H1 (cell line): Measurements from ENCODE around the gene UBE2E3. TPM values are rescaled to one million over a fixed set of nuclear protein-coding genes. Genes with fewer than 3 reads are reported as not detected.
A peak's percentile ranks its signal among the peaks of the same experiment; 100 is the strongest.

ENCODE experiments used
- CTCF ChIA-PET: fragments of 300-600 bp; sonication (Branson Sonifier 250); formaldehyde crosslinking; loops from one replicate; lab custom pipeline; 2021; ENCODE audit not compliant: partially characterized antibody; lab: Charles Lee
- POLR2A ChIA-PET: fragments of 300-600 bp; sonication (Branson Sonifier 250); formaldehyde crosslinking; loops from one replicate; lab custom pipeline; 2021; ENCODE audit warnings: inconsistent platforms; ENCODE audit not compliant: partially characterized antibody; lab: Charles Lee
- DNase-seq, 2 experiments: peaks; one replicate each; pipeline versions ENCODE4 v3.0.0 to v3.0.0-alpha.2; 2010 to 2022; ENCODE audit warnings: low spot score in 2 of 2, low read depth in 1 of 2, mixed read lengths in 1 of 2
- FAIRE-seq: peaks from 2 replicates; lab custom pipeline; 2011; peaks lifted over from hg19 to GRCh38; lab: Jason Lieb, UNC
- H2AFZ ChIP-seq: 2 replicates; pipeline ENCODE4 v1.8.1; 2012; ENCODE audit warnings: low read length, inconsistent platforms
- H2AK5ac ChIP-seq: 2 replicates; pipeline ENCODE4 v1.6.1; 2013; ENCODE audit warnings: low read depth, low read length
- H2BK120ac ChIP-seq: replicated peaks from 2 replicates; pipeline ENCODE3; 2013; ENCODE audit warnings: low read depth, low read length, inconsistent platforms
- H2BK12ac ChIP-seq: 2 replicates; pipeline ENCODE4 v1.6.1; 2013; ENCODE audit warnings: low read depth, low read length
- H2BK15ac ChIP-seq: 2 replicates; pipeline ENCODE4 v1.6.1; 2013; ENCODE audit warnings: low read length
- H2BK20ac ChIP-seq: 2 replicates; pipeline ENCODE4 v1.6.1; 2013; ENCODE audit warnings: low read length
- H2BK5ac ChIP-seq: 2 replicates; pipeline ENCODE4 v1.6.1; 2013; ENCODE audit warnings: low read depth, low read length
- H3K14ac ChIP-seq: 2 replicates; pipeline ENCODE4 v1.6.1; 2013; ENCODE audit warnings: inconsistent platforms; ENCODE audit not compliant: insufficient read length
- H3K18ac ChIP-seq: 2 replicates; pipeline ENCODE4 v1.6.1; 2013; ENCODE audit warnings: low read length; ENCODE audit errors: extremely low read depth
- H3K23ac ChIP-seq: 2 replicates; pipeline ENCODE4 v1.6.1; 2013; ENCODE audit warnings: inconsistent platforms; ENCODE audit not compliant: insufficient read length
- H3K23me2 ChIP-seq: 2 replicates; pipeline ENCODE4 v1.6.1; 2013; ENCODE audit warnings: low read depth, low read length
- H3K27ac ChIP-seq: 2 replicates; pipeline ENCODE4 v1.6.1; 2011; ENCODE audit warnings: low read depth, low read length, inconsistent platforms
- H3K27me3 ChIP-seq, 4 experiments: replicated peaks in 1 of 4; 1 replicate in 1 of 4; 2 replicates in 3 of 4; pipeline versions ENCODE4 v1.6.1 to v1.8.1; 2011 to 2013; ENCODE audit warnings: low read length in 3 of 4, mild to moderate bottlenecking in 3 of 4, inconsistent platforms in 2 of 4, mixed read lengths in 2 of 4, moderate library complexity in 1 of 4; ENCODE audit not compliant: control insufficient read depth in 3 of 4, insufficient read depth in 3 of 4; ENCODE audit errors: extremely low read depth in 1 of 4
- H3K36me3 ChIP-seq, 4 experiments: 2 replicates each; pipeline versions ENCODE4 v1.6.1 to v1.8.1; 2011 to 2013; ENCODE audit warnings: mild to moderate bottlenecking in 4 of 4, low read length in 3 of 4, moderate library complexity in 2 of 4, control low read depth in 1 of 4, inconsistent platforms in 1 of 4; ENCODE audit not compliant: insufficient read depth in 4 of 4, control insufficient read depth in 2 of 4
- H3K4ac ChIP-seq: replicated peaks from 2 replicates; pipeline ENCODE3; 2013; ENCODE audit warnings: low read length, low read depth, mixed read lengths, inconsistent platforms; ENCODE audit not compliant: insufficient read length
- H3K4me1 ChIP-seq, 4 experiments: replicated peaks in 1 of 4; 1 replicate in 1 of 4; 2 replicates in 3 of 4; pipeline versions ENCODE4 v1.6.1 to v1.8.1; 2011 to 2013; ENCODE audit warnings: low read length in 3 of 4, inconsistent platforms in 2 of 4, mixed read lengths in 1 of 4; ENCODE audit not compliant: insufficient read depth in 4 of 4, control insufficient read depth in 3 of 4
- H3K4me2 ChIP-seq, 2 experiments: 2 replicates each; pipeline versions ENCODE4 v1.6.1 to v1.8.1; 2011 to 2013; ENCODE audit warnings: low read depth in 2 of 2, low read length in 2 of 2, control low read depth in 1 of 2, inconsistent platforms in 1 of 2, mild to moderate bottlenecking in 1 of 2; ENCODE audit not compliant: insufficient read depth in 1 of 2
- H3K4me3 ChIP-seq, 4 experiments: fragments of 200-600, 300-600 bp in 1 of 4; sonication (generic), shearing (Covaris generic), sonication (Bioruptor Twin) in 1 of 4; 2 replicates each; pipeline versions ENCODE4 v1.5.1 to v1.8.1; 2011 to 2016; ENCODE audit warnings: low read length in 4 of 4, low read depth in 3 of 4, control low read depth in 2 of 4, inconsistent platforms in 2 of 4, mild to moderate bottlenecking in 2 of 4, mixed read lengths in 1 of 4, moderate library complexity in 1 of 4; ENCODE audit not compliant: insufficient read depth in 2 of 4; ENCODE audit errors: extremely low read depth in 1 of 4
- H3K56ac ChIP-seq: replicated peaks from 2 replicates; pipeline ENCODE3; 2013; ENCODE audit warnings: low read depth, mild to moderate bottlenecking, mixed read lengths, low read length, inconsistent platforms; ENCODE audit not compliant: insufficient read length
- H3K79me1 ChIP-seq: 2 replicates; pipeline ENCODE4 v1.6.1; 2013; ENCODE audit warnings: low read depth, low read length, control low read depth
- H3K79me2 ChIP-seq, 2 experiments: 2 replicates each; pipeline versions ENCODE4 v1.6.1 to v1.8.1; 2012 to 2013; ENCODE audit warnings: low read length in 2 of 2, mild to moderate bottlenecking in 2 of 2, inconsistent platforms in 1 of 2; ENCODE audit not compliant: insufficient read depth in 2 of 2, control insufficient read depth in 1 of 2
- H3K9ac ChIP-seq, 4 experiments: replicated peaks in 1 of 4; 1 replicate in 1 of 4; 2 replicates in 3 of 4; pipeline versions ENCODE4 v1.6.1 to v1.8.1; 2011 to 2013; ENCODE audit warnings: low read depth in 3 of 4, low read length in 3 of 4, control low read depth in 2 of 4, mild to moderate bottlenecking in 2 of 4, moderate library complexity in 2 of 4, inconsistent platforms in 1 of 4; ENCODE audit errors: extremely low read depth in 1 of 4
- H3K9me3 ChIP-seq, 2 experiments: 2 replicates each; pipeline versions ENCODE4 v1.6.1 to v1.8.1; 2012 to 2013; ENCODE audit warnings: mild to moderate bottlenecking in 2 of 2, moderate library complexity in 2 of 2, control low read depth in 1 of 2, inconsistent platforms in 1 of 2, low read depth in 1 of 2, low read length in 1 of 2, mixed read lengths in 1 of 2; ENCODE audit not compliant: insufficient read depth in 2 of 2
- H4K20me1 ChIP-seq, 2 experiments: replicated peaks in 1 of 2; 2 replicates each; pipeline versions ENCODE3 to v1.8.1; 2011 to 2013; ENCODE audit warnings: inconsistent platforms in 2 of 2, low read length in 2 of 2, mild to moderate bottlenecking in 1 of 2; ENCODE audit not compliant: insufficient read depth in 2 of 2, control insufficient read depth in 1 of 2
- H4K5ac ChIP-seq: 2 replicates; pipeline ENCODE4 v1.6.1; 2013; ENCODE audit warnings: low read length, low read depth, mixed read lengths, inconsistent platforms; ENCODE audit not compliant: insufficient read length
- H4K8ac ChIP-seq: 2 replicates; pipeline ENCODE4 v1.8.0; 2013; ENCODE audit warnings: mild to moderate bottlenecking, moderate library complexity, low read length, inconsistent platforms; ENCODE audit not compliant: insufficient read depth; ENCODE audit errors: extremely low read depth
- H4K91ac ChIP-seq: replicated peaks from 2 replicates; pipeline ENCODE3; 2013; ENCODE audit warnings: low read length, mixed read lengths, inconsistent platforms; ENCODE audit not compliant: insufficient read length
- CBX5 ChIP-seq: fragments of 300-800, 300-1000 bp; sonication (generic); IDR thresholded peaks from 2 replicates; pipeline ENCODE4 v1.7.1; 2016; ENCODE audit warnings: antibody characterized with exemption, low read length, low read depth
- MAFK ChIP-seq: IDR thresholded peaks from 2 replicates; pipeline ENCODE4 v1.6.1; 2012; ENCODE audit warnings: low read depth, mild to moderate bottlenecking, improper control_type of control experiment, low read length
- WGBS, 2 experiments: shearing (Covaris generic) in 1 of 2; methylation state at CpG; one replicate each; pipeline versions ENCODE4 v1.1.6 to v1.1.7; 2013 to 2015; ENCODE audit warnings: low lambda C conversion rate in 2 of 2, mixed read lengths in 2 of 2, inconsistent platforms in 1 of 2, low coverage in 1 of 2, missing lambda C conversion rate in 1 of 2; ENCODE audit not compliant: insufficient replicate concordance in 2 of 2, insufficient coverage in 1 of 2, insufficient read length in 1 of 2; ENCODE audit errors: extremely low coverage in 1 of 2, missing lambda C conversion rate in 1 of 2; 5-methylcytosine and 5-hydroxymethylcytosine counted together
- polyA plus RNA-seq, 7 experiments: library from polyadenylated mRNA; depleted of rRNA in 3 of 7; stranded (reverse) in 5 of 7; unstranded in 2 of 7; fragments of >200 nt in 5 of 7; fragments of 200-250 nt in 2 of 7; gene quantifications; 1 replicate in 5 of 7; 2 replicates in 1 of 7; 4 replicates in 1 of 7; pipeline versions ENCODE4 v1.2.1 to v1.2.3, GENCODE V29; 2011 to 2013; ENCODE audit warnings: missing spikeins in 2 of 7, mixed read lengths in 2 of 7
- total RNA-seq: library from RNA; stranded (reverse); fragmentation: NEBNext Ultra II Directional; extraction: Animal tissue kit (Norgen Biotek cat#: 25700); gene quantifications from 2 replicates; pipeline ENCODE4 v1.2.1, GENCODE V29; 2021
- TF ChIP-seq, protein P1 (sequence below), 3 experiments: IDR thresholded peaks; 1 replicate in 2 of 3; 2 replicates in 1 of 3; pipeline versions ENCODE4 v1.5.1 to v1.6.1; 2011; ENCODE audit warnings: low read length in 3 of 3, mild to moderate bottlenecking in 3 of 3, inconsistent platforms in 2 of 3, low read depth in 1 of 3, moderate library complexity in 1 of 3; ENCODE audit not compliant: insufficient read depth in 1 of 3; ENCODE audit errors: control extremely low read depth in 1 of 3

Gene UBE2E3
- total and polyA plus RNA-seq, 2 of the 8 experiments (the other 6 are each of a cell fraction or from before 2014, with no cell fraction given) = 106 to 132 TPM

DNA sequence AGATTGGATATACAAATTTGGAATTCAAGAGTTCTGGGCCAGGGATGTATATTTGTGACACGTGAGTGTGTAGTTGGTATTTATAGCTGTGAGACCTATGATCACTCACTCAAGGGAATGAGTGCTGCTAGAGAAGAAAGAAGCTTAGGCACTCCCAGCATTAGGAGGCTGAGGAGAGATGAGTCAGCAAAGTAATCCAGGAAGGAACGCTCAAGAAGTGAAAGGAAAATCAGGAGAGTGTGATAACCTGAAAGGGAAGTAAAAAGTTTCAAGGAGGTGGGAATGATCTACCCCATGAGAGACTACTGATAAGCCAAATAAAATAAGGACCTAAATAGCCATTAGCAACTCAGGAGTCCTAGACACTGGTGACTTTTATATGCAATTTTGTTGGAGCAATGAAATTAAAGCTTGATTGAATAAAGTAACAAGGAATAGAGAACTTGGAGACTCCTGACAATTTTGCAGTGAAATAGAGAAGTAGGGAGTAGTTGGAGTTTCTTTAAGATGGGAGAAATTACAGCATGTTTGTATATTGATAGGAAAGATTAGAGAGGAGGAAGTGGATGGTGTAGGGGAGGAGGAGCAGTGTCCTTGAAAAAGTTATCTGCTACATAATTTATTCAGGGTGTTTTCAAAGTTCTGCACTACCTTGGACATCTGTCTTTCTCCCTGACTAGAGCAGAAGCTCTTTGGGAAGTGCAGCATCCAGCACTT lies 89.9 kb downstream of the UBE2E3 start:
- Histone ChIP-seq H3K4me2 (no peak overlapping the region), H3K23ac (no peak overlapping the region), H3K18ac (no peak overlapping the region), H3K9ac (no peak overlapping the region), H2BK12ac (no peak overlapping the region), H3K79me1 (no peaks in the 10 kb centered on the region), H2AFZ (no peak overlapping the region), H3K4me1 (peaks cover 0 to 4% (median 0%) of the 10 kb centered on the region in 4 experiments; a peak in 1 of 7 replicates), H3K36me3 (no peaks in the 10 kb centered on the region), H3K9me3 (no peaks in the 10 kb centered on the region), H3K79me2 (peaks cover 0 to 18% of the 10 kb centered on the region in 2 experiments; a peak in 3 of 4 replicates), H2AK5ac (no peak overlapping the region), H4K8ac (no peak overlapping the region), H4K20me1 (peaks cover 0 to 2% of the 10 kb centered on the region in 2 experiments), H3K27me3 (no peaks in the 10 kb centered on the region), H2BK5ac (no peak overlapping the region), H3K14ac (no peak overlapping the region), H2BK120ac (no peak overlapping the region), H3K56ac (no peak overlapping the region), H3K4me3 (no peak overlapping the region), H2BK15ac (no peak overlapping the region), H2BK20ac (no peak overlapping the region), H4K5ac (no peak overlapping the region), H4K91ac (no peak overlapping the region), H3K23me2 (no peaks in the 10 kb centered on the region), H3K27ac (no peak overlapping the region), H3K4ac (no peak overlapping the region)
- ChIA-PET POLR2A (interaction anchor here (1.6 kb wide), 1 partner anchor 947 kb away, joined by 5 read pairs; no protein-coding TSS in a partner anchor), CTCF (interaction anchor here (0.9 to 1.9 kb wide), 6 partner anchors 11 to 946 kb away, joined by 3 to 11 read pairs (median 3); no protein-coding TSS in a partner anchor)
- FAIRE-seq (no peak), DNase-seq (no peak)
- peak; percentile 45 for TF ChIP-seq MAFK
- TF ChIP-seq, protein P1, sequence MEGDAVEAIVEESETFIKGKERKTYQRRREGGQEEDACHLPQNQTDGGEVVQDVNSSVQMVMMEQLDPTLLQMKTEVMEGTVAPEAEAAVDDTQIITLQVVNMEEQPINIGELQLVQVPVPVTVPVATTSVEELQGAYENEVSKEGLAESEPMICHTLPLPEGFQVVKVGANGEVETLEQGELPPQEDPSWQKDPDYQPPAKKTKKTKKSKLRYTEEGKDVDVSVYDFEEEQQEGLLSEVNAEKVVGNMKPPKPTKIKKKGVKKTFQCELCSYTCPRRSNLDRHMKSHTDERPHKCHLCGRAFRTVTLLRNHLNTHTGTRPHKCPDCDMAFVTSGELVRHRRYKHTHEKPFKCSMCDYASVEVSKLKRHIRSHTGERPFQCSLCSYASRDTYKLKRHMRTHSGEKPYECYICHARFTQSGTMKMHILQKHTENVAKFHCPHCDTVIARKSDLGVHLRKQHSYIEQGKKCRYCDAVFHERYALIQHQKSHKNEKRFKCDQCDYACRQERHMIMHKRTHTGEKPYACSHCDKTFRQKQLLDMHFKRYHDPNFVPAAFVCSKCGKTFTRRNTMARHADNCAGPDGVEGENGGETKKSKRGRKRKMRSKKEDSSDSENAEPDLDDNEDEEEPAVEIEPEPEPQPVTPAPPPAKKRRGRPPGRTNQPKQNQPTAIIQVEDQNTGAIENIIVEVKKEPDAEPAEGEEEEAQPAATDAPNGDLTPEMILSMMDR (IDR thresholded peaks at IDR 0.05; ENCODE audit: control extremely low read depth in 1 of 3, insufficient read depth in 1 of 3, low read depth in 1 of 3, low read length in 3 of 3) = no peak
- no peak for TF ChIP-seq CBX5
- 80% methylated on average over 2 of the region's 2 CpGs; no CpG with 5 or more reads in 1 of the 2 experiments for WGBS, 2 experiments
